Mesenchymal stem cell (in vitro differentiated cells and primary cell): ENCODE measurements around the gene BDKRB2.

ENCODE experiments used
- DNase-seq: peaks from one replicate; pipeline ENCODE4 v3.0.0-alpha.2; 2013
- H2AFZ ChIP-seq: one replicate; pipeline ENCODE4 v1.6.1; 2013; ENCODE audit warnings: low read depth, mild to moderate bottlenecking, control low read depth, inconsistent platforms, low read length, moderate library complexity
- H2AK5ac ChIP-seq: 2 replicates; pipeline ENCODE4 v1.6.1; 2013; ENCODE audit warnings: low read length, moderate library complexity, mild to moderate bottlenecking, inconsistent platforms; ENCODE audit not compliant: severe bottlenecking
- H2BK120ac ChIP-seq: one replicate; pipeline ENCODE4 v1.6.1; 2013; ENCODE audit warnings: low read depth, mild to moderate bottlenecking, inconsistent platforms, low read length, moderate library complexity
- H2BK12ac ChIP-seq, 2 experiments: one replicate each; pipeline ENCODE4 v1.6.1; 2013; ENCODE audit warnings: inconsistent platforms in 2 of 2, low read length in 2 of 2, mild to moderate bottlenecking in 2 of 2, moderate library complexity in 2 of 2, control low read depth in 1 of 2
- H2BK15ac ChIP-seq: one replicate; pipeline ENCODE4 v1.6.1; 2013; ENCODE audit warnings: mild to moderate bottlenecking, low read depth, inconsistent platforms; ENCODE audit not compliant: poor library complexity, severe bottlenecking
- H2BK5ac ChIP-seq: 2 replicates; pipeline ENCODE4 v1.6.1; 2013; ENCODE audit warnings: low read depth, mild to moderate bottlenecking, low read length, control low read depth, inconsistent platforms; ENCODE audit not compliant: poor library complexity, severe bottlenecking
- H3K14ac ChIP-seq, 2 experiments: one replicate each; pipeline ENCODE4 v1.6.1; 2013; ENCODE audit warnings: inconsistent platforms in 2 of 2, low read length in 2 of 2, control low read depth in 1 of 2, mild to moderate bottlenecking in 1 of 2, moderate library complexity in 1 of 2
- H3K18ac ChIP-seq, 2 experiments: one replicate each; pipeline ENCODE4 v1.6.1; 2013; ENCODE audit warnings: inconsistent platforms in 2 of 2, low read length in 2 of 2, control low read depth in 1 of 2, low read depth in 1 of 2, mild to moderate bottlenecking in 1 of 2
- H3K23ac ChIP-seq, 2 experiments: one replicate each; pipeline ENCODE4 v1.6.1; 2013; ENCODE audit warnings: inconsistent platforms in 2 of 2, low read length in 2 of 2, mild to moderate bottlenecking in 2 of 2, moderate library complexity in 2 of 2, control low read depth in 1 of 2
- H3K27ac ChIP-seq: 2 replicates; pipeline ENCODE4 v1.5.1; 2013; ENCODE audit warnings: mild to moderate bottlenecking, moderate library complexity, low read length, control low read depth, inconsistent platforms; ENCODE audit not compliant: poor library complexity, severe bottlenecking
- H3K27me3 ChIP-seq, 2 experiments: 2 replicates each; pipeline versions ENCODE4 v1.6.1 to v1.7.0; 2013; ENCODE audit warnings: low read length in 2 of 2, mild to moderate bottlenecking in 2 of 2, moderate library complexity in 2 of 2, control low read depth in 1 of 2, inconsistent platforms in 1 of 2; ENCODE audit not compliant: control insufficient read depth in 1 of 2, insufficient read depth in 1 of 2
- H3K36me3 ChIP-seq, 2 experiments: 2 replicates each; pipeline versions ENCODE4 v1.6.1 to v1.7.0; 2013; ENCODE audit warnings: low read length in 2 of 2, control low read depth in 1 of 2, inconsistent platforms in 1 of 2, low read depth in 1 of 2, mild to moderate bottlenecking in 1 of 2; ENCODE audit not compliant: insufficient read depth in 2 of 2, control insufficient read depth in 1 of 2
- H3K4ac ChIP-seq, 2 experiments: one replicate each; pipeline ENCODE4 v1.6.1; 2013; ENCODE audit warnings: inconsistent platforms in 2 of 2, low read length in 2 of 2, mild to moderate bottlenecking in 2 of 2, moderate library complexity in 2 of 2, control low read depth in 1 of 2, low read depth in 1 of 2
- H3K4me1 ChIP-seq: 2 replicates; pipeline ENCODE4 v1.6.1; 2013; ENCODE audit warnings: low read depth, low read length, control low read depth; ENCODE audit not compliant: control insufficient read depth, insufficient read depth
- H3K4me2 ChIP-seq: 2 replicates; pipeline ENCODE4 v1.6.1; 2013; ENCODE audit warnings: low read length, mild to moderate bottlenecking, inconsistent platforms; ENCODE audit not compliant: poor library complexity, severe bottlenecking
- H3K4me3 ChIP-seq, 2 experiments: 2 replicates each; pipeline versions ENCODE4 v1.5.1 to v1.7.0; 2013; ENCODE audit warnings: low read length in 2 of 2, mild to moderate bottlenecking in 2 of 2, control low read depth in 1 of 2, low read depth in 1 of 2; ENCODE audit not compliant: insufficient read depth in 1 of 2
- H3K79me1 ChIP-seq: replicated peaks from 2 replicates; pipeline ENCODE4 v1.6.1; 2013; ENCODE audit warnings: mild to moderate bottlenecking, control low read depth, low read length, inconsistent platforms; ENCODE audit not compliant: poor library complexity, severe bottlenecking
- H3K9ac ChIP-seq: 2 replicates; pipeline ENCODE4 v1.7.0; 2013; ENCODE audit warnings: mild to moderate bottlenecking, low read length, moderate library complexity
- H3K9me3 ChIP-seq: 2 replicates; pipeline ENCODE4 v1.7.0; 2013; ENCODE audit warnings: mild to moderate bottlenecking, low read length; ENCODE audit not compliant: control insufficient read depth
- H4K8ac ChIP-seq: one replicate; pipeline ENCODE4 v1.6.1; 2013; ENCODE audit warnings: inconsistent platforms, mild to moderate bottlenecking, low read length, moderate library complexity
- H4K91ac ChIP-seq: one replicate; pipeline ENCODE4 v1.6.1; 2013; ENCODE audit warnings: mild to moderate bottlenecking, low read length, inconsistent platforms
- WGBS: methylation state at CpG from one replicate; pipeline ENCODE4 v1.1.7; 2013; ENCODE audit warnings: mixed read lengths; 5-methylcytosine and 5-hydroxymethylcytosine counted together

Gene BDKRB2

DNA sequence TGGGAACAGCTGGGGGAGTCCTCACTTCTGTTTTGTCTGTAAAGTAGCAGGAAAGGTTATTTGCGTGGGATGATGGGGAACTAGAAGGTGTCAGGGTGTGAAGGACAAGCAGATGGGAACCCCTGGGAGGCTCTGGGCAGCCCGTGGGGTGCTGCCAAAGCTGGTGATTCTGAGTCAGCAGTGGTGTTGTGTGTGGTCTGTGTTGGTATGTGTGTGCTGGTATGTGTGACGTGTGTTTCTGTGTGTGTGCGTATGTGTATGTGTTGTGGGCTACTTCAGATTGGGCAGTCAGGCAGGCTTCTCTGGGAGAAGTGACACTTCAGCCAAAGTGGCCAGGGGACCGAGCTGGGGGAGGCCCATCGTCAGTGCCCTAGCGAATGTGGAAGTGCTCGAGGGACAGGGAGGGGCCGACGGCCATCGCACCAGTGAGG is 15.3 kb upstream of the BDKRB2 start:
- WGBS: 72% methylated on average over 11 of the region's 11 CpGs

DNA sequence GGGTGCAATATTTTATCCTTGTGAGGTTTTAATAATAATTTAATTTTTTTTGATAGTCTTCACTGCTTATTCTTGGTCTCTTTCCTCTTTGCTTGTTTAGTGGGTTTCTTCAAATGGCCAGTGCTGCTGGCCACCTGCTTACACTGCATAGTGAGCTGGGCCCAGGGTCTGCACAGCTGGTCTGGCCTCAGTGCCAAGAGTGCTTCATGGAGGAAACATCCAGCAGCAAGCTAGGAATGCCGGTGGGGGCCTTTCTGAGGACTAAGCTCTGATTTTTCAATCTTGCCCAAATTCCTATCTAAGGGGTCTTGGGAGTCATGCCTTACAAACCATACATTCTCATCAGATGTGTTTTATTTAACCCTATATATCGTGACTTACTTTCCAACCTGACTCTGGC is 13.3 kb upstream of the BDKRB2 start:
- H3K4me1 ChIP-seq: peaks cover 29% of the 10 kb centered on the region
- no peak overlapping the region for H3K9ac ChIP-seq
- H2BK120ac ChIP-seq: no peak overlapping the region
- H4K8ac ChIP-seq: no peak overlapping the region
- H3K23ac ChIP-seq: no peak overlapping the region
- H2BK15ac ChIP-seq: no peak overlapping the region
- H3K36me3 ChIP-seq: no peaks in the 10 kb centered on the region
- H3K18ac ChIP-seq: no peak overlapping the region
- no peak overlapping the region for H2AK5ac ChIP-seq
- no peak overlapping the region for H3K4ac ChIP-seq
- H2AFZ ChIP-seq: no peak overlapping the region
- H3K4me2 ChIP-seq: no peak overlapping the region
- 82% methylated on average over 1 of the region's 2 CpGs for WGBS
- H4K91ac ChIP-seq: no peak overlapping the region
- H2BK12ac ChIP-seq: no peak overlapping the region
- H3K9me3 ChIP-seq: no peaks in the 10 kb centered on the region
- DNase-seq: no peak
- no peak overlapping the region for H3K27ac ChIP-seq
- H2BK5ac ChIP-seq: no peak overlapping the region
- no peak overlapping the region for H3K14ac ChIP-seq
- no peak overlapping the region for H3K4me3 ChIP-seq
- H3K27me3 ChIP-seq: peaks cover 0 to 7% of the 10 kb centered on the region in 2 experiments
- H3K79me1 ChIP-seq: no peaks in the 10 kb centered on the region

More for the DNA sequence above, 15.3 kb upstream of the BDKRB2 start:
- Histone ChIP-seq H4K8ac (no peak overlapping the region), H2BK12ac (peak overlapping the region in 1 of 2 experiments; percentile 18), H3K4ac (no peak overlapping the region), H3K9ac (no peak overlapping the region), H2AFZ (no peak overlapping the region), H3K14ac (no peak overlapping the region), H3K9me3 (no peaks in the 10 kb centered on the region), H3K23ac (no peak overlapping the region), H3K4me2 (no peak overlapping the region), H3K4me3 (no peak overlapping the region), H3K27ac (no peak overlapping the region), H3K18ac (peak overlapping the region in 1 of 2 experiments; percentile 30), H4K91ac (no peak overlapping the region), H3K79me1 (no peaks in the 10 kb centered on the region), H3K36me3 (no peaks in the 10 kb centered on the region), H3K4me1 (peaks cover 26% of the 10 kb centered on the region), H2BK120ac (no peak overlapping the region), H2BK15ac (no peak overlapping the region), H2BK5ac (no peak overlapping the region), H2AK5ac (no peak overlapping the region), H3K27me3 (peaks cover 0 to 7% of the 10 kb centered on the region in 2 experiments)
- DNase-seq: peak; percentile 53

DNA sequence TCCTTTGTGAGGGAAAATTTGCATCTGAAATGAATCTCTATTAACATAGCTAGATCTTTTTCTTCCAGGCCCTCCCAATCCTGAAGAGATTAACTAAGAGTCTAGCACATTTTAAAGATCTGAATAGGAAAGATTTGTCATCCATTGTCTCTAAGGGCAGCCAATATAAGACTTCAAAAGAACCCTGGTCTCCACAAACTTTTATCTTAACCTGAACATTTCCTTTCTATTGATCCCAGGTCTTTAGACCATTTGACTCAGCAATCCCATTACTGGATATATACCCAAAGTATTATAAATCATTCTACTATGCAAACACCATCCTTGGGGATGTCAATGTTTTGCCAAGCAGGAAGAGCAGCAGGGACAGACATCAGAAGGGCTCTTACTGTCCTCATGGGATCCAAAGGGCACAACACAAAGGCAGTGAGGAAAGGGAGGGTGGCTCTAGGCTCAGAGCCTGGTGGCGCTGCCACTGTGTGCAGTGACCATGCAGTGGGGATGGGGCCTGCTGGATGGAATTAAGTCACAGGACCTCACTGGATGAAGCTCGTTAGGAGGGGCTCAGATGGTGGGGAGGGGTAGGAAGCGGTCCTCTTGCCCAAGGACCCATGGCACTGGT is 12.7 kb upstream of the BDKRB2 start:
- Histone ChIP-seq H3K4ac (no peak overlapping the region), H3K14ac (no peak overlapping the region), H2BK120ac (no peak overlapping the region), H3K4me3 (no peak overlapping the region), H3K9me3 (no peaks in the 10 kb centered on the region), H2BK15ac (no peak overlapping the region), H3K23ac (no peak overlapping the region), H3K27me3 (peaks cover 0 to 7% of the 10 kb centered on the region in 2 experiments), H3K4me1 (peaks cover 26% of the 10 kb centered on the region), H4K8ac (no peak overlapping the region), H3K36me3 (no peaks in the 10 kb centered on the region), H3K4me2 (no peak overlapping the region), H2BK12ac (no peak overlapping the region), H2AFZ (no peak overlapping the region), H3K9ac (no peak overlapping the region), H4K91ac (no peak overlapping the region), H3K27ac (no peak overlapping the region), H2BK5ac (no peak overlapping the region), H3K18ac (peak overlapping the region in 1 of 2 experiments; percentile 11), H3K79me1 (no peaks in the 10 kb centered on the region), H2AK5ac (no peak overlapping the region)
- WGBS: 55% methylated on average over 3 of the region's 3 CpGs
- DNase-seq: no peak

DNA sequence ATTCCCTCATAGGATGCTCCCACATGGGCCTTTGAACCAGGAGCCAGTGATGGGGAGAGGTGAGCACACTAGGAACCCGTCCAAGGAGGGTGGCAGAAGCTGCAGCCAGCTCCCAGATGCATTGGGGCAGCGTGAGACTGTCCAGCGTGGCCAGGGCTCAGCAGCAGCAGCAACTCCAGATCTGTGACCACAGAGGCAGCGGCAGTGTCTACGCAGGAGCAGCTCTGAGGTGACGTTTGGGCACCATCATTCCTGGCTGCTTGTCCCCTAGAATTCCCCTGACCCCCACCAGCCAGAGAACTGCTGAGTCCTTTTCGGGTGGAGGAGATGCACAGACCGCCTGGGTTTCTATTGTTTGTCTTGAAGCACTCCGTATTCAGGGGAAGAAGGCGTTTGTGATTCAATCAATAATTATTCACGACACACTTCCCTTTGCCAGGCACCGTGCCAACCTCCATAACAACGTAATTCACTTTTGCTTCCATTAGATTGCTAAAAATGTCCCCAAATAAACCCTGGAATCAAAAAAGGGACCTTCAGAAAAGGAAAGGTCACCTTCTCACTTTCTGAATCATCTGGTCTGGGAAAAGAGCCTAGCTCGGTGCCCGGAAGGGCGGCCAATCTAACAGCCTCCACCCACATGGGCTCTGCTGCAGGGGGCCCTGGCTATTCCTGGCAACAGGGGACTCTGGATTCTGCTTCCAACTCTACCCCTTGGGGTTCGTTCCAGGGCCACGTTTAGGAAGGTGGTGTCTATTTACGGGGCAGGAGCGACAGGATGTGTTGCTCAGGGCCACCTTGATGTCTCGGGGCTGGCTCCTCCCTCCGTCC is 11.4 kb upstream of the BDKRB2 start:
- H3K27me3 ChIP-seq: peaks cover 0 to 7% of the 10 kb centered on the region in 2 experiments
- H3K23ac ChIP-seq: no peak overlapping the region
- H4K8ac ChIP-seq: no peak overlapping the region
- no peak overlapping the region for H4K91ac ChIP-seq
- H3K4me1 ChIP-seq: peaks cover 19% of the 10 kb centered on the region
- no peaks in the 10 kb centered on the region for H3K9me3 ChIP-seq
- H2BK120ac ChIP-seq: no peak overlapping the region
- no peak for DNase-seq
- H3K18ac ChIP-seq: no peak overlapping the region
- H2BK15ac ChIP-seq: no peak overlapping the region
- 87% methylated on average over 21 of the region's 22 CpGs for WGBS
- no peak overlapping the region for H3K9ac ChIP-seq
- H3K4me3 ChIP-seq: no peak overlapping the region
- H3K27ac ChIP-seq: no peak overlapping the region
- no peak overlapping the region for H3K4me2 ChIP-seq
- no peak overlapping the region for H2AFZ ChIP-seq
- no peak overlapping the region for H2BK5ac ChIP-seq
- no peak overlapping the region for H3K4ac ChIP-seq
- H2AK5ac ChIP-seq: no peak overlapping the region
- no peaks in the 10 kb centered on the region for H3K79me1 ChIP-seq
- H3K14ac ChIP-seq: no peak overlapping the region
- H3K36me3 ChIP-seq: peaks cover 0 to 3% of the 10 kb centered on the region in 2 experiments
- no peak overlapping the region for H2BK12ac ChIP-seq
